Suppressor macrophage treated with lipopolysaccharide for 1 hour (primary cell): ENCODE results near the gene COX15.
"Not testable (repeated sequence)": the region's sequence is repeated elsewhere in the genome, so short reads cannot be mapped to it uniquely, and the experiment has no call there.

Source experiments
- DNase-seq, 3 donors: peaks; one replicate each; pipeline ENCODE4 v3.0.0-alpha.2; 2020 to 2022

Gene COX15

GRCh38 chr10:99740933-99741559, 9.1 kb upstream of the COX15 start:
- no peak for DNase-seq

- no peak for DNase-seq
Measured at GRCh38 chr10:99740260-99740659, 8.3 kb upstream of the COX15 start.

GRCh38 chr10:99734111-99734510, 2.2 kb upstream of the COX15 start:
- not testable (repeated sequence) for DNase-seq

GRCh38 chr10:99733366-99733765, 1.4 kb upstream of the COX15 start:
- DNase-seq, result no peak

- DNase-seq, result peak; percentile 25 to 67 (median 60)
Measured at GRCh38 chr10:99731306-99732032, 458 bp downstream of the COX15 start.

GRCh38 chr10:99730026-99730425, 1.9 kb downstream of the COX15 start:
- DNase-seq, result no peak

GRCh38 chr10:99720387-99720786, 11.5 kb downstream of the COX15 start:
- no peak for DNase-seq

- DNase-seq, result no peak
Measured at GRCh38 chr10:99714446-99714845, 17.5 kb downstream of the COX15 start.

- peak; percentile 74 to 79 (median 74) for DNase-seq
Measured at GRCh38 chr10:99711129-99711719, 20.7 kb downstream of the COX15 start.

GRCh38 chr10:99709480-99710229, 22.3 kb downstream of the COX15 start:
- peak; percentile 13 to 30 (median 14) for DNase-seq

GRCh38 chr10:99708428-99709012, 23.4 kb downstream of the COX15 start:
- DNase-seq, result no peak

- no peak for DNase-seq
Measured at GRCh38 chr10:99700649-99701048, 31.3 kb downstream of the COX15 start.

- DNase-seq, result peak in 1 of 3 donors; percentile 14
Measured at GRCh38 chr10:99698504-99699080, 33.3 kb downstream of the COX15 start.

GRCh38 chr10:99695761-99696160, 36.2 kb downstream of the COX15 start:
- no peak for DNase-seq

- no peak for DNase-seq
Measured at GRCh38 chr10:99693933-99694583, 37.9 kb downstream of the COX15 start.

- DNase-seq, result no peak
Measured at GRCh38 chr10:99689461-99689860, 42.5 kb downstream of the COX15 start.

GRCh38 chr10:99685597-99685967, 46.3 kb downstream of the COX15 start:
- DNase-seq, result peak; percentile 84 to 95 (median 92)

GRCh38 chr10:99682752-99683151, 49.2 kb downstream of the COX15 start:
- DNase-seq, result no peak
